Urothelium cell line (cell line): ENCODE results near the gene KDM5B.
A peak's percentile ranks its signal among the peaks of the same experiment; 100 is the strongest.

Source experiments
- DNase-seq: peaks from one replicate; pipeline ENCODE4 v3.0.0; 2011; ENCODE audit warnings: low spot score, mixed read lengths
- FAIRE-seq: peaks from 2 replicates; lab custom pipeline; 2011; peaks lifted over from hg19 to GRCh38; lab: Jason Lieb, UNC

Gene KDM5B

GRCh38 chr1:202689082-202689481, 119.1 kb downstream of the KDM5B start:
- no peak for DNase-seq
- FAIRE-seq, result no peak

DNA sequence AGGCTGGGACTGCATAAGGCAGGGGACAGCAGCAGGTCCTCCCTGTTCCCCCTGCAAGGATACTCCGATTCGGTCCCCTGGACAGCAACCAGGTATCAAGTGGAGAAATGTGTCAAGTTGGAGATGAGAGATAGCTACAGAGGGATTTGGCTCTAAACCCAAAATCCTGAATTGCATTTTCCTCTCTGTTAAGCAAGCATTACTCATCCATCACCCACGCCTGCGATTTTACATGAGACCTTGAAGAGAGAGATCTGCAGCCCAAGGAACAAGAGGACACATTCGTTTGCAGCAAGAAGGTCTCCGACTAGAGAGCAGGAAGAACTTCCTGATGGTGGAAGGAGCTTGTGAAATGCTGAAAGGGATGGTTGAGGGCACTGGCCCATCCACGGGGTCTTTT, 119.8 kb downstream of the KDM5B start:
- DNase-seq (no peak), FAIRE-seq (no peak)

DNA sequence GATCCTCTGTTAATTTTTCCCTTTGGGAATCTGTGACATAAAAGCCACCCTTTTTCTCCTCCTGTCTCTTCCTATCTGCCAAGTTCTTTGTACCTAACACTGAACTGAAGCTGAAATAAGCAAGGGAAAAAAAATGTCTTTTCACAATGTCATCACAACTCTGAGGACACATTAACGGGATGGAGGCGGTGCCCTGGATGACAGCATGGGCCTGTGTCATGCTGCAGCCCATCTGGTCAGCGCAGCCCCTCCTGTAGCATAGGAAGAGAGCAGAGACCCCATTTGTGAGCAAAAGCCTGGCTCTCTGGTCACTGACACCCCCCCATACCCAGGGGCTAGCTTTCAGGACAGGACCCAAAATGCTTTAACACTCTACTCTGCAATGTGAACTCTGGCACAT, 120.4 kb downstream of the KDM5B start:
- FAIRE-seq (no peak), DNase-seq (no peak)

DNA sequence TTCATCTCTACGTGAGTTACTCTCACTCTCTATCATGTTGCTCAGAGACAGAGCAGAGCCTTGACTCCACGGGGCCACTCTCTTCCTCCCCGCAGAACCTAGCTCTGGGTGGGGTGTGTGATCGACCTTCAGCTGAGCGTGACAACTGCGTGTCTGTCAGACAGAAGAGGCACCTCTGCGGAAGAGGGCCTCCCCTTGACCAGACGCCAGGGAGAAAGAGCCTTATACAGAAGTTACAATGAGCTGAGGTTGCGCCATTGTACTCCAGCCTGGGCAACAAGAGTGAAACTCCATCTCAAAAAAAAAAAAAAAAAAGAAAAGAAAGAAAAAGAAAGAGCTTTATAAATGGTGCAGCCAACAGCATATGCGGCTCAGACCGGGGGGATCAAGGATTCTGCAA, 120.9 kb downstream of the KDM5B start:
- DNase-seq (no peak), FAIRE-seq (no peak)

DNA sequence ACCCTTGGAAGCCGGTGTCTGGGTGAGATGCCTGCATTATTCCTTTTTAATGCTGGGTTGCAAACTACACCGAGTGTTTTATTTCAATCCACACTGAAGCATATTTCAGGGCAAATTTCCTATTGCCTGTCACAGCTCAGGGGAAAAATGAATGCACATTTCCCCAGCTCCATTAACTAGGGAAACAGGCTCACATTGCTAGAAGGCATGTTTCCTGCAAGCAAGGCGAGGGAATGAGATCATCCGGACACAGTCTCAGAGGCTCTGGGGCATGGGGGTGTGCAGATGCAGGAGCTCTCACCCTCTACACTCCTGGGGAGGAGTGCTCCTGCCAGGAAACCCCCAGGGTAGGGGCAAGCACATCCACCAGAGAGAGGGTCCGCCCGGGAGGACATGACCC, 122.6 kb downstream of the KDM5B start:
- no peak for DNase-seq
- FAIRE-seq, result no peak

DNA sequence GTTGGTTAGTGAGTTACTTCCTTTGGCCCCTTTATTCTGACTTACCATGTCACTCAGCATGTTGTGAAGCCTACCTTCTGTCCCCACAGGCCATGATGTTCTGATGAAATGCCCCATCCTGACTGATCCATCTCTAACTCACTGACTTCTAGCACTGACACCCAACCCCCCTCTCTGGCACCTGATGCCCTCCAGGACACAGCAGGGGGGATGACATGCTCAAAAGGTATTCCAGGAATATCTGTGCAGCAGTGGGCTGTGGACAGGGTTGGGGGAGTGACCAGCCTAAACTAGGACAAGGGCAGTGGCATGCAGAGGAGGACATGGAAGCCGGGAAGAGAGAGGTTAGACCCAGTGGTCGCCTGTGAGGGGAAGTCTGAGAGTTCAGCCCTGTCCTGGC, 123.5 kb downstream of the KDM5B start:
- DNase-seq, result no peak

DNA sequence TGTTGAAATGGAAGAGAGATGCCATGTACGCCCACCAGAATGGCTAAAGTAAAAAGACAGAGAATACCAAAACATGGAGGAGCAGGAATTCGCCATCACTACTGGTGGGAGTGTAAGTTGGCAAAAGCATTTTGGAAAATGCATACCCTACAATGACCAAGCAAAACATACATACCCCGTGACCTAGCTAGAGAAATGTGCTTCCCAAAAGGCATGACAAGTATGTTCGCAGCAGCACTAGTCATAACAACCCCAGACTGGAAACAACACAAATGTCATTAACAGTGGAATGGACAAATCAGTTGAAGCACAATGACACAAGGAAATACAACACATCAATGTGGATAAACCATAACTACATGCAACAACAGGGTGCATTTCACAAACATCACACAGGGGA, 125.2 kb downstream of the KDM5B start:
- DNase-seq, result no peak
- peak; percentile 20 for FAIRE-seq

More for the DNA sequence above, 123.5 kb downstream of the KDM5B start:
- no peak for FAIRE-seq

- no peak for DNase-seq
- no peak for FAIRE-seq
These were observed 125.7 kb downstream of the KDM5B start for GRCh38 chr1:202682477-202682876.

DNA sequence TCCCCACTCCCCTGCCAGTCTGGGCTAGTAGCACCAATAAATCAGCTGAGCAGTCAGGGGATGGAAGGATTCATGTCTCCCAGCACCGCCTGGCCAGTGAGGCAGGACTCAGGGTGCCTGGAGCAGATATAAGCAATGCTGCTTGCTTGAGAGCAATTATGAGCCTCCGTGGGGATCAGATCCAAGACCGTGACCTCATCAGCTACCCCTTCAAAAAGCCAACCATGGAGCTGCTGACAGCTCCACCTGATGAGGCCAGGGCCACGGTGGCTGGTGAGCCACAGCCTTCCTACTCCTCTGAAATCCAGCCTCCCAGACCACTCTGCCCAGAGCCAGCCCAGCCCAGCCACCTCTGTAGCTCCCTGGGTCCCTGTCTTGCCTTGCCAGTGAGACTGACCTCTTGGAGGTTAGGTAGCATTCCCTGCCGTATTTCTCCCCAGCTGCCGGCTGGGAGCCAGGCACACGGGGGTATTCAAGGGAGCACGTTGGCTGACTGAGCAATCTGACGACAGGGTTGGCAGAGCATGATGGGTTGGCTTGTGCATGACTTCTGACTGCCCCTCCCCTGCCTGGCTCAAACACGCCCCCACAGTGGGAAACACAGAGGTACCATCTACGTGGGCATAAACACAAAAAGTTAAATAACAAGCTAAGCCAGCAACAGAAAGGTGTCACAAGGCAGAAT, 126.3 kb downstream of the KDM5B start:
- DNase-seq, result no peak
- no peak for FAIRE-seq

DNA sequence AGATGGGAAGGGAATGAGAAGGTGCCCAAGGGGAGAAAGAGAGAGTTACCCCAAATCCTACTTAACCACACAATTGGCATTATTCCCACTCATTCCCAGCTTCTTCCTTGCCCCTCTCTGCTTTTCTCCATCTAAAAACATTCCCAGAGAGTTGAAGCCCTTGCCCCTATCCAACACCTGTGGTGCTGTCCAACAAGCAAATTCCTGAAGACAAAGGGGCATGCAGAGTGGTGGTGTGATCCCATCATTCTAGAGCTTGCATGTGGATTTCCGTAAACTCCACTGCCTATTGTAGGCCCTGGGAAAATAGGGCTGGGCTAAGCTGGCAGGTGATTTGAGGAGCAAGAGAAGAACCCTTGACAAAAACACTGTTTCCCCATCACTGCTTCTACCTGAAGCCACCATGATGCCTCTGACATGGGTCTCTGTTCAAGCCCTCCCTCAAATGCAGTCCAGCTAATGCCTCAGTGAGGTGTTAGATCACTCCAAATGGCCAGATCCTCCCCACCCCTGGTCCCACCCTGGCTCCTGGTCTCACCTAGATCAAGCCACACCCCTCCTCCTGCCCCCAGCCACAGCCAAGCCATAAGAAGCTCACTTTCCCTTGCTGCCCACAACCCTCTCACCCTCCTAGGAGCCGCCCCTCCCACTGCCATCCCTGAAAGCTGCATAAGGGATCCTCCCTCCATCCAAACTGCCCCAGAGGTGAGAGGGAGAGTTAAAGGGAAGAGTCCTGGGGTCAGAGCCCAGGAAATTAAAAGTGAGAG, 127.5 kb downstream of the KDM5B start:
- FAIRE-seq (no peak), DNase-seq (no peak)

DNA sequence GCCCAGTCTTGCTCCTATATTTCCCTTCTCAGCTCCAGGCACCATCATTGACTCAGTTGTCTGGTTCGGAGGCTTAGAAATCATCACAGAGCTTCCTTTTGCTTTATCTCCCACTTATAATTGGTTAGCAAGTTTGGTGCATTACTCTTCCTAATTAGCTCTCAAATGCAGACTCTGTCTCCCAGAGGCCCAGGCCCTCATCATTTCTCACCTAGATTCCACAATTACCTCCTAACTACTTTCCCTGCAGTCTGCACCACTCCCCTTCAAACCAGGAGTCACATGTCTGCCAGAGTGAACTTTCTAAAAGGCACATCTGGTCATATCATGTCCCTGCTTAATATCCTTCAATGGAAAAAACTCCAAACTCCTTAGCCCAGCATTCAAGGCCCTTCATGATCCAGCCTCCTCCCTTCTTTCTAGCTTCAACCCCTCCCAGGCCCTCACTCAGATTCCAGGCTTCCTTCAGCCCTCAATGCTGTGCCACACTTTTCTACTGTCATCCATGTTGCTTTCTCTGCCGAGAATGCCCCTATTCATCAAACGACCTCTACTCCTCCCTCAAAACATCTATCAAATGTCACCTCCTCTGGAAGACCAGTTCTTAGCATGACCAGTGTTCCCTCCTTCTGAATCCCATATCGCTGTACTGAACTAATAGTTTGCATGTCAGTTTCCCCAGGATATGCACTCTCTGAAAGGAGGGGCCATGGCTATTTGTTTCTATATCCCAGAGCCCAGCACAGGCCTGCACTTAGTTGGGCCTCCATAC, 128.6 kb downstream of the KDM5B start:
- no peak for FAIRE-seq

DNA sequence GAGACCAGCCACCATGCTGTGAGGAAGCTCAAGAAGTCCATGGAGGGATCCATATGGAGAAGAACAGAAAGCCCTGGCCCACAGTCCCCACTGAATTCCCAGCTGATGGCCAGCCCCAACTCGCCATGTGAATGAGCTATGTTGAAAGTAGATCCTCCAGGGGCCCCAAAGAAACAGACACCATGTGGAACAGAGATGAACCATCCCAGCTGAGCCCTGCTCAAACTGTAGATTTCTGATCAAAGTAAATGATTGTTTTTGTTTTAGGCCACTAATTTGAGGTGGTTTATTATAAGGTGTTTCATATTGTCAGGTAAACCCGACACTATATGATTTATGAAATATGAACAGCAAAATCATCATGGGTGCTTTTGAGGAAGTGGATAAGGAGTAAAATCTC, 130.8 kb downstream of the KDM5B start:
- no peak for FAIRE-seq

More for the DNA sequence above, 128.6 kb downstream of the KDM5B start:
- DNase-seq, result no peak

More for the DNA sequence above, 130.8 kb downstream of the KDM5B start:
- DNase-seq, result no peak
